GM12878 (cell line): Measurements from ENCODE around the gene IQGAP2.

Source experiments
- BRCA1 ChIP-seq: IDR thresholded peaks from 2 replicates; pipeline ENCODE4 v1.6.1; 2011; ENCODE audit warnings: low read depth, low read length, improper control_type of control experiment
- CTCF ChIP-seq, 3 experiments: IDR thresholded peaks in 2 of 3; conservative IDR thresholded peaks in 1 of 3; 2 replicates each; pipeline ENCODE4 v1.5.1; 2011; ENCODE audit warnings: low read depth in 3 of 3, low read length in 3 of 3, mild to moderate bottlenecking in 3 of 3, control low read depth in 2 of 3, moderate library complexity in 2 of 3, inconsistent platforms in 1 of 3, mixed read lengths in 1 of 3; ENCODE audit not compliant: control insufficient read depth in 2 of 3, insufficient read depth in 1 of 3; ENCODE audit errors: extremely low read depth in 1 of 3

GRCh38 chr5:76545184-76545583, 142.1 kb downstream of the IQGAP2 start:
- no peak for TF ChIP-seq BRCA1
- TF ChIP-seq CTCF (IDR thresholded peaks at IDR 0.05 in 2 of 3, conservative IDR thresholded peaks at IDR 0.05 in 1 of 3; ENCODE audit: control insufficient read depth in 2 of 3, extremely low read depth in 1 of 3, insufficient read depth in 1 of 3, low read depth in 3 of 3, low read length in 3 of 3): no peak
